PC-9 (cell line): ENCODE measurements around the gene CER1. TPM values are rescaled to one million over a fixed set of nuclear protein-coding genes. Genes with fewer than 3 reads are reported as not detected.

Source experiments
- BruUV-seq: library from RNA; stranded (reverse); fragments of 400-500 nt; replicated peaks from 2 replicates; lab custom pipeline; 2021; lab: Mats Ljungman, UMichigan
- CTCF ChIA-PET: fragments of 300-600 bp; sonication (Branson Sonifier 250); formaldehyde crosslinking; loops from one replicate; lab custom pipeline; 2022; ENCODE audit warnings: antibody characterized with exemption; lab: Charles Lee
- POLR2A ChIA-PET: fragments of 300-600 bp; sonication (Branson Sonifier 250); formaldehyde crosslinking; loops from one replicate; lab custom pipeline; 2022; ENCODE audit warnings: antibody characterized with exemption; ENCODE audit not compliant: unreplicated experiment; lab: Charles Lee
- DNase-seq, 2 experiments: peaks; one replicate each; pipeline versions ENCODE4 v3.0.0 to v3.0.0-alpha.2; 2015 to 2022; ENCODE audit warnings: mixed read lengths in 1 of 2
- H2AFZ ChIP-seq: fragments of 200-600 bp; sonication (generic); 2 replicates; pipeline ENCODE4 v1.8.1; 2017; ENCODE audit warnings: antibody characterized with exemption
- H3F3A ChIP-seq: fragments of 200-600 bp; sonication (generic); 2 replicates; pipeline ENCODE4 v1.8.1; 2017; ENCODE audit warnings: antibody characterized with exemption, mild to moderate bottlenecking, low read depth; ENCODE audit not compliant: insufficient read depth
- H3K27ac ChIP-seq: fragments of 200-600 bp; sonication (generic); 2 replicates; pipeline ENCODE4 v1.6.1; 2016; ENCODE audit warnings: mixed run types
- H3K27me3 ChIP-seq: fragments of 200-600 bp; sonication (generic); 2 replicates; pipeline ENCODE4 v1.6.1; 2016; ENCODE audit warnings: low read depth, mixed run types; ENCODE audit not compliant: insufficient read depth
- H3K36me3 ChIP-seq: fragments of 200-600 bp; sonication (generic); 2 replicates; pipeline ENCODE4 v1.6.1; 2016; ENCODE audit warnings: low read depth, mixed run types
- H3K4me1 ChIP-seq: fragments of 200-600 bp; sonication (generic); replicated peaks from 2 replicates; pipeline ENCODE4 v1.6.1; 2016; ENCODE audit warnings: mixed run types; ENCODE audit not compliant: insufficient read depth
- H3K4me2 ChIP-seq: fragments of 200-600 bp; sonication (generic); 2 replicates; pipeline ENCODE4 v1.6.1; 2017; ENCODE audit warnings: mixed run types
- H3K4me3 ChIP-seq: fragments of 200-600 bp; sonication (generic); 2 replicates; pipeline ENCODE4 v1.6.1; 2016; ENCODE audit warnings: mixed run types
- H3K79me2 ChIP-seq: fragments of 200-600 bp; sonication (generic); 2 replicates; pipeline ENCODE4 v1.6.1; 2017; ENCODE audit warnings: low read depth, mixed run types
- H3K9me2 ChIP-seq: fragments of 200-600 bp; sonication (generic); 2 replicates; pipeline ENCODE4 v1.8.1; 2017; ENCODE audit warnings: mild to moderate bottlenecking; ENCODE audit not compliant: insufficient read depth
- H3K9me3 ChIP-seq: fragments of 200-600 bp; sonication (generic); 2 replicates; pipeline ENCODE4 v1.8.1; 2016; ENCODE audit warnings: low read depth; ENCODE audit not compliant: insufficient read depth
- H4K20me1 ChIP-seq: fragments of 200-600 bp; sonication (generic); 2 replicates; pipeline ENCODE4 v1.8.1; 2017; ENCODE audit not compliant: insufficient read depth
- EZH2 ChIP-seq: fragments of 200-600 bp; sonication (generic); IDR thresholded peaks from 2 replicates; pipeline ENCODE4 v1.8.0; 2017; ENCODE audit warnings: antibody characterized with exemption, low read depth
- intact Hi-C: fragments of 100-400 bp; cut with micrococcal nuclease; formaldehyde crosslinking; loops from one replicate; pipeline ENCODE4 v1.10.0; 2022; ENCODE audit not compliant: unreplicated experiment
- total RNA-seq: library from RNA; stranded (reverse); gene quantifications from 2 replicates; pipeline ENCODE4 v1.2.3, GENCODE V29; 2021
- TF ChIP-seq, protein P1 (sequence below): fragments of 200-600 bp; sonication (generic); conservative IDR thresholded peaks from 2 replicates; pipeline ENCODE4 v1.6.1; 2017; ENCODE audit warnings: mixed run types, antibody characterized with exemption, mild to moderate bottlenecking, moderate library complexity

The CER1 gene
- total RNA-seq, 1 experiment from 2014 or later, result not detected

DNA sequence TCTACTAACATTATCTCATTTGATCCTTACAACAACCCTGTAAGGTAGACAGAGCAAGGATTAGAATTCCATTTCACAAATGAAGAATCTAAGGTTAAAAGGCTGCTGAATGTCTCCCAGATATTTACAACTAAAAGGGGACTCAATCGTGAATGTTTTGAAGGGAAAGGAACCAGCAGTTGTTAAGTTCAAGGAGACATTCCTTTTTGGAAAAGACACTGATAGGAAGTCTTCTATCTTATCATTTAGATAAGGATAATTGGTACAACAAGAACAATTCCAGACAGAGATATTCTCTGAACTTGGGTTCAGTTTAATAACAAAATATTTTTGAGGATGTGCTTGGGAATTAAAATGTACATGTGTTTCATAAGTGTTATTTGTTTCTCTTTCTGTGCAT is 37.5 kb upstream of the CER1 start:
- H2AFZ ChIP-seq, result no peak overlapping the region
- no peak overlapping the region for H3K4me2 ChIP-seq
- no peaks in the 10 kb centered on the region for H3K4me1 ChIP-seq
- intact Hi-C loops, result no loop called here
- ChIA-PET POLR2A (interaction anchor here (0.7 kb wide), 2 partner anchors 176 to 399 kb away, joined by 3 to 5 read pairs; no protein-coding TSS in a partner anchor), CTCF (no interaction called here)
- H3K27ac ChIP-seq, result no peak overlapping the region
- no peaks in the 10 kb centered on the region for H3K79me2 ChIP-seq
- no peaks in the 10 kb centered on the region for H3K9me2 ChIP-seq
- no peaks in the 10 kb centered on the region for H3F3A ChIP-seq
- BruUV-seq, result no TSS peak
- no peaks in the 10 kb centered on the region for H3K36me3 ChIP-seq
- no peaks in the 10 kb centered on the region for H3K27me3 ChIP-seq
- H3K4me3 ChIP-seq, result no peak overlapping the region
- TF ChIP-seq, protein P1, sequence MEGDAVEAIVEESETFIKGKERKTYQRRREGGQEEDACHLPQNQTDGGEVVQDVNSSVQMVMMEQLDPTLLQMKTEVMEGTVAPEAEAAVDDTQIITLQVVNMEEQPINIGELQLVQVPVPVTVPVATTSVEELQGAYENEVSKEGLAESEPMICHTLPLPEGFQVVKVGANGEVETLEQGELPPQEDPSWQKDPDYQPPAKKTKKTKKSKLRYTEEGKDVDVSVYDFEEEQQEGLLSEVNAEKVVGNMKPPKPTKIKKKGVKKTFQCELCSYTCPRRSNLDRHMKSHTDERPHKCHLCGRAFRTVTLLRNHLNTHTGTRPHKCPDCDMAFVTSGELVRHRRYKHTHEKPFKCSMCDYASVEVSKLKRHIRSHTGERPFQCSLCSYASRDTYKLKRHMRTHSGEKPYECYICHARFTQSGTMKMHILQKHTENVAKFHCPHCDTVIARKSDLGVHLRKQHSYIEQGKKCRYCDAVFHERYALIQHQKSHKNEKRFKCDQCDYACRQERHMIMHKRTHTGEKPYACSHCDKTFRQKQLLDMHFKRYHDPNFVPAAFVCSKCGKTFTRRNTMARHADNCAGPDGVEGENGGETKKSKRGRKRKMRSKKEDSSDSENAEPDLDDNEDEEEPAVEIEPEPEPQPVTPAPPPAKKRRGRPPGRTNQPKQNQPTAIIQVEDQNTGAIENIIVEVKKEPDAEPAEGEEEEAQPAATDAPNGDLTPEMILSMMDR, result no peak
- TF ChIP-seq EZH2, result no peak
- DNase-seq, result no peak
- H3K9me3 ChIP-seq, result no peaks in the 10 kb centered on the region
- H4K20me1 ChIP-seq, result no peaks in the 10 kb centered on the region

DNA sequence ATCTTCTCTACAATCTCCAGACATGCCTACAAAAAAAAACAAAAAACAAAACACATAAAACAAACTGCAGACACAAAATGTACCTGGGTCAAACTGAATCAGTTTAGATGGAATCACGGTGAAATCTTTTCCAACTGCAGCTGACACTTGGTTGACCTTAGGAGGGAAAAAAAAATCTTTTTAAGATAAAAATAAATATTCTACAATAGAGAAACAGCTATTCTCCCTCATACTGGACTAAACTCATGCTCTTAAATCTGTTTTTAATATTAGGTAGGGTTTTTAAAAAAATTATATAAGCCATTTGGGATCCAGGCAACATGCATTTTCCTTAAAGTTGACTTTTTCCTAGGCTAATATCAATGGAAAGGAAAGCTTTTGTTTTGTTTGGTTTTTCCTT is 33.8 kb upstream of the CER1 start:
- no peak for DNase-seq
- Histone ChIP-seq H3K27me3 (no peaks in the 10 kb centered on the region), H3F3A (no peaks in the 10 kb centered on the region), H3K79me2 (no peaks in the 10 kb centered on the region), H3K4me2 (no peak overlapping the region), H3K9me3 (no peaks in the 10 kb centered on the region), H3K4me3 (no peak overlapping the region), H3K4me1 (no peaks in the 10 kb centered on the region), H2AFZ (no peak overlapping the region), H4K20me1 (no peaks in the 10 kb centered on the region), H3K27ac (no peak overlapping the region), H3K36me3 (no peaks in the 10 kb centered on the region), H3K9me2 (no peaks in the 10 kb centered on the region)
- TF ChIP-seq, protein P1, result no peak
- no peak for TF ChIP-seq EZH2
- CTCF ChIA-PET, result no interaction called here
- no TSS peak for BruUV-seq
- intact Hi-C loops, result no loop called here
- POLR2A ChIA-PET, result interaction anchor here (0.9 kb wide), 1 partner anchor 1842 kb away, joined by 8 read pairs; no protein-coding TSS in a partner anchor

DNA sequence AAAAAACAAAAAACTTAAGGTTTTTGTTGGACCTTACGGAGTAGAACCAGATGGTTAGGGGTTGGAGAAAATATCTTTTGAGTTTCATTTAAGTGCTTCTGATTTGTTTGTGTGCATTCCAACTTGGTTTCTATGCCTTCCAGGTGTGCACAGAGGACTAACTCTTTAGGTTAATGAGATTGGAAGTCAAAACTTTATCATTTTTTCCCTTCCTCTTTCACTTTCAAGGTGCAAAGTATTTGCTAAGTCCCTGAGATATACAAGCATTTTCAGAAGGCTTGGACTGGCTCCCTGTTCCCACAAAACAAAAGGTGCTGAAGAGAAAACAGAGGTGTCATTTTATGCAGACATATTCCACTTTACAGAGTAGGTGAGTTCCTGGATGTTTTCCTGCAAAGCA is 30.3 kb upstream of the CER1 start:
- TF ChIP-seq, protein P1, result no peak
- no peak for TF ChIP-seq EZH2
- no peaks in the 10 kb centered on the region for H3K9me2 ChIP-seq
- H3K27ac ChIP-seq, result no peak overlapping the region
- H3F3A ChIP-seq, result no peaks in the 10 kb centered on the region
- no peaks in the 10 kb centered on the region for H3K36me3 ChIP-seq
- H3K27me3 ChIP-seq, result no peaks in the 10 kb centered on the region
- no peak overlapping the region for H2AFZ ChIP-seq
- no peaks in the 10 kb centered on the region for H3K79me2 ChIP-seq
- no peak overlapping the region for H3K4me2 ChIP-seq
- no peaks in the 10 kb centered on the region for H4K20me1 ChIP-seq
- ChIA-PET CTCF (no interaction called here), POLR2A (no interaction called here)
- DNase-seq, result no peak
- no peaks in the 10 kb centered on the region for H3K9me3 ChIP-seq
- no TSS peak for BruUV-seq
- H3K4me3 ChIP-seq, result no peak overlapping the region
- intact Hi-C loops, result no loop called here
- H3K4me1 ChIP-seq, result no peaks in the 10 kb centered on the region
